K562 (cell line): ENCODE measurements around the gene NDOR1. TPM values are rescaled to one million over a fixed set of nuclear protein-coding genes. Genes with fewer than 3 reads are reported as not detected.

ENCODE experiments used
- ATF7 ChIP-seq: fragments of 450-650 bp; IDR thresholded peaks from 2 replicates; pipeline ENCODE4 v1.7.1; 2014; ENCODE audit warnings: mild to moderate bottlenecking, moderate library complexity
- ERF ChIP-seq: fragments of 450-650 bp; formaldehyde crosslinking; IDR thresholded peaks from 2 replicates; pipeline ENCODE4 v1.4.0; 2020; ENCODE audit warnings: mild to moderate bottlenecking, mixed read lengths
- ETV6 ChIP-seq, 3 experiments: fragments of 150-350 bp in 1 of 3; sonication (generic) in 1 of 3; formaldehyde crosslinking in 1 of 3; IDR thresholded peaks; 2 replicates each; pipeline versions ENCODE4 v1.6.1 to v1.8.0; 2014 to 2022; ENCODE audit warnings: borderline replicate concordance in 2 of 3, low read depth in 2 of 3, antibody characterized with exemption in 1 of 3, low read length in 1 of 3, mild to moderate bottlenecking in 1 of 3, missing genetic modification reagents in 1 of 3
- HBP1 ChIP-seq: fragments of 450-650 bp; formaldehyde crosslinking; IDR thresholded peaks from 2 replicates; pipeline ENCODE4 v1.4.0; 2022; ENCODE audit warnings: missing genetic modification characterization
- JUN ChIP-seq, 2 experiments: sonication (generic) in 1 of 2; formaldehyde crosslinking in 1 of 2; IDR thresholded peaks; 2 replicates each; pipeline versions ENCODE4 v1.6.1 to v1.8.0; 2012 to 2022; ENCODE audit warnings: borderline replicate concordance in 2 of 2, mild to moderate bottlenecking in 2 of 2, improper control_type of control experiment in 1 of 2, low read depth in 1 of 2, low read length in 1 of 2, missing genetic modification reagents in 1 of 2
- KDM5B ChIP-seq: fragments of 200-600 bp; sonication (generic); IDR thresholded peaks from 2 replicates; pipeline ENCODE4 v1.6.1; 2012; ENCODE audit warnings: low read depth, mild to moderate bottlenecking, moderate library complexity, low read length, control low read depth, inconsistent platforms; ENCODE audit not compliant: insufficient replicate concordance
- MAZ ChIP-seq, 2 experiments: fragments of 450-650 bp in 1 of 2; sonication (generic) in 1 of 2; formaldehyde crosslinking; IDR thresholded peaks in 1 of 2; conservative IDR thresholded peaks in 1 of 2; 2 replicates each; pipeline versions ENCODE4 v1.4.0 to v1.5.0; 2020; ENCODE audit warnings: mild to moderate bottlenecking in 1 of 2, missing genetic modification reagents in 1 of 2
- NUFIP1 ChIP-seq: fragments of 450-650 bp; IDR thresholded peaks from 2 replicates; pipeline ENCODE4 v1.6.1; 2018; ENCODE audit not compliant: partially characterized antibody
- PCBP2 ChIP-seq: fragments of 200-400 bp; formaldehyde crosslinking; IDR thresholded peaks from 2 replicates; pipeline ENCODE4 v1.6.1; 2018; ENCODE audit warnings: low read length, low read depth, mild to moderate bottlenecking, moderate library complexity; ENCODE audit not compliant: poor library complexity, severe bottlenecking
- RBM14 ChIP-seq: fragments of 200-400 bp; formaldehyde crosslinking; IDR thresholded peaks from 2 replicates; pipeline ENCODE4 v1.6.1; 2018; ENCODE audit warnings: low read depth, mild to moderate bottlenecking, low read length, moderate library complexity, borderline replicate concordance; ENCODE audit not compliant: insufficient read depth
- REST ChIP-seq, 2 experiments: fragments of 450-650 bp; formaldehyde crosslinking in 1 of 2; IDR thresholded peaks; 2 replicates each; pipeline versions ENCODE4 v1.4.0 to v1.6.1; 2014 to 2020; ENCODE audit warnings: mild to moderate bottlenecking in 2 of 2, borderline replicate concordance in 1 of 2, low read depth in 1 of 2
- TCF15 ChIP-seq: fragments of 250-450 bp; sonication (Bioruptor Pico); IDR thresholded peaks from 2 replicates; pipeline ENCODE4 v1.8.0; 2022; ENCODE audit warnings: moderate library complexity, mild to moderate bottlenecking, inconsistent platforms
- ZBTB12 ChIP-seq: fragments of 250-450 bp; sonication (Bioruptor Pico); IDR thresholded peaks from 2 replicates; pipeline ENCODE4 v1.4.0; 2020
- ZNF583 ChIP-seq: fragments of 250-450 bp; sonication (Bioruptor Pico); IDR thresholded peaks from 2 replicates; pipeline ENCODE4 v1.4.0; 2020
- polyA plus RNA-seq, 8 experiments: library from polyadenylated mRNA; depleted of rRNA in 4 of 8; stranded (reverse) in 5 of 8; unstranded in 3 of 8; fragments of >200 nt; fragmentation: Nextera tagmentation in 2 of 8; fragmentation: Illumina TruSeq in 1 of 8; extraction: Ambion mirVana in 2 of 8; extraction: Trizol in 1 of 8; gene quantifications; 2 replicates each; pipeline versions ENCODE4 v1.2.1 to v1.2.3, GENCODE V29; 2011 to 2014; ENCODE audit warnings: inconsistent platforms in 1 of 8, missing spikeins in 1 of 8
- total RNA-seq, 7 experiments: library from RNA; depleted of rRNA in 6 of 7; stranded (reverse); fragments of >200 nt in 6 of 7; fragmentation: Illumina TruSeq in 2 of 7; extraction: Trizol in 2 of 7; gene quantifications; 2 replicates each; pipeline versions ENCODE4 v1.2.1 to v1.2.3, GENCODE V29; 2011 to 2021; ENCODE audit warnings: low replicate concordance in 1 of 7

NDOR1 gene
- total and polyA plus RNA-seq, 9 of the 15 experiments (the other 6 are each of a cell fraction or from before 2014, with no cell fraction given), result 0.06 to 36.9 (median 6.9) TPM

GRCh38 chr9:137201205-137201868 lies 4.2 kb upstream of the NDOR1 start (continued):
- TF ChIP-seq REST (IDR thresholded peaks at IDR 0.05; ENCODE audit: borderline replicate concordance) (no peak), REST (CRISPR knock-in tag; IDR thresholded peaks at IDR 0.05; ENCODE audit: low read depth) (no peak), ZBTB12 (CRISPR knock-in tag) (no peak), ERF (CRISPR knock-in tag) (0 out of 2 replicates have a peak, but pooled peaks have one; percentile 23), NUFIP1 (no peak), TCF15 (CRISPR knock-in tag) (no peak), PCBP2 (no peak), JUN (IDR thresholded peaks at IDR 0.05; ENCODE audit: borderline replicate concordance, low read depth, low read length) (no peak), JUN (CRISPR knock-in tag; IDR thresholded peaks at IDR 0.05; ENCODE audit: borderline replicate concordance) (no peak), KDM5B (no peak), MAZ (CRISPR knock-in tag; conservative IDR thresholded peaks at IDR 0.05 in 1 of 2, IDR thresholded peaks at IDR 0.05 in 1 of 2) (0 out of 4 replicates have a peak, but pooled peaks of 1 of the 2 experiments have one; percentile 1), ATF7 (no peak), ETV6 (IDR thresholded peaks at IDR 0.05; ENCODE audit: borderline replicate concordance in 1 of 2, low read depth in 2 of 2, low read length in 1 of 2) (no peak), ETV6 (CRISPR knock-in tag; IDR thresholded peaks at IDR 0.05; ENCODE audit: borderline replicate concordance) (no peak), RBM14 (no peak), HBP1 (CRISPR knock-in tag) (no peak), ZNF583 (CRISPR knock-in tag) (no peak)
